Measurements from ENCODE around the gene CPS1. TPM values are rescaled to one million over a fixed set of nuclear protein-coding genes. Genes with fewer than 3 reads are reported as not detected.

Gene CPS1
- total and polyA plus RNA-seq, 3 donors from 2014 or later = 17.2 to 22.5 (median 21.6) TPM

GRCh38 chr2:210523650-210524289 is 32.6 kb upstream of the CPS1 start:
- Histone ChIP-seq H3K9me3 (no peaks in the 10 kb centered on the region), H3K4me1 (no peaks in the 10 kb centered on the region), H3K27me3 (no peaks in the 10 kb centered on the region), H3K36me3 (ENCODE audit: low read depth, missing control alignments) (no peaks in the 10 kb centered on the region), H3K4me3 (no peak overlapping the region), H3K27ac (no peak overlapping the region)
- intact Hi-C loops (cut with DNase I; ENCODE audit: low total_unique reads) = no loop called here
- DNase-seq = no peak
- 93 to 98% methylated on average over 4 of the region's 4 CpGs for WGBS, 2 donors
- TF ChIP-seq POLR2A (IDR thresholded peaks at IDR 0.05) (no peak), CTCF (IDR thresholded peaks at IDR 0.05) (no peak)

- Histone ChIP-seq H3K9me3 (no peaks in the 10 kb centered on the region), H3K4me1 (no peaks in the 10 kb centered on the region), H3K27ac (no peak overlapping the region), H3K27me3 (no peaks in the 10 kb centered on the region), H3K4me3 (no peak overlapping the region), H3K36me3 (ENCODE audit: low read depth, missing control alignments) (no peaks in the 10 kb centered on the region)
- TF ChIP-seq CTCF (IDR thresholded peaks at IDR 0.05) (no peak), POLR2A (IDR thresholded peaks at IDR 0.05) (no peak)
- intact Hi-C loops (cut with DNase I; ENCODE audit: low total_unique reads) = no loop called here
- no peak for DNase-seq
Observed at GRCh38 chr2:210524533-210524932, 31.9 kb upstream of the CPS1 start.

- no peaks in the 10 kb centered on the region for H3K9me3 ChIP-seq
- no peaks in the 10 kb centered on the region for H3K4me1 ChIP-seq
- intact Hi-C loops (cut with DNase I; ENCODE audit: low total_unique reads) = no loop called here
- H3K36me3 ChIP-seq (ENCODE audit: low read depth, missing control alignments) = no peaks in the 10 kb centered on the region
- DNase-seq = no peak
- no peak for TF ChIP-seq POLR2A (IDR thresholded peaks at IDR 0.05)
- TF ChIP-seq CTCF (IDR thresholded peaks at IDR 0.05) = no peak
- H3K27me3 ChIP-seq = no peaks in the 10 kb centered on the region
- H3K27ac ChIP-seq = no peak overlapping the region
- H3K4me3 ChIP-seq = no peak overlapping the region
Observed at GRCh38 chr2:210527286-210527685, 29.1 kb upstream of the CPS1 start.

GRCh38 chr2:210528716-210529115 is 27.7 kb upstream of the CPS1 start:
- intact Hi-C loops (cut with DNase I; ENCODE audit: low total_unique reads) = no loop called here
- no peak for DNase-seq
- WGBS, 2 donors = 40 to 54% methylated on average over 4 of the region's 4 CpGs
- TF ChIP-seq POLR2A (IDR thresholded peaks at IDR 0.05) (no peak), CTCF (IDR thresholded peaks at IDR 0.05) (no peak)
- no peak overlapping the region for H3K4me3 ChIP-seq
- H3K9me3 ChIP-seq = no peaks in the 10 kb centered on the region
- no peaks in the 10 kb centered on the region for H3K36me3 ChIP-seq (ENCODE audit: low read depth, missing control alignments)
- H3K4me1 ChIP-seq = no peaks in the 10 kb centered on the region
- no peaks in the 10 kb centered on the region for H3K27me3 ChIP-seq
- H3K27ac ChIP-seq = no peak overlapping the region

- intact Hi-C loops (cut with DNase I; ENCODE audit: low total_unique reads) = no loop called here
- 78 to 88% methylated on average over 5 of the region's 5 CpGs for WGBS, 2 donors
- H3K36me3 ChIP-seq (ENCODE audit: low read depth, missing control alignments) = no peaks in the 10 kb centered on the region
Observed at GRCh38 chr2:210531050-210531449, 25.3 kb upstream of the CPS1 start.

More at GRCh38 chr2:210531050-210531449, 25.3 kb upstream of the CPS1 start:
- no peak overlapping the region for H3K27ac ChIP-seq
- no peaks in the 10 kb centered on the region for H3K27me3 ChIP-seq
- no peak for DNase-seq
- TF ChIP-seq POLR2A (IDR thresholded peaks at IDR 0.05) = no peak
- TF ChIP-seq CTCF (IDR thresholded peaks at IDR 0.05) = no peak
- H3K9me3 ChIP-seq = no peaks in the 10 kb centered on the region
- H3K4me3 ChIP-seq = no peak overlapping the region
- H3K4me1 ChIP-seq = no peaks in the 10 kb centered on the region
